Muscle of back (tissue), 11 donors: Measurements from ENCODE around the gene BTNL9. TPM values are rescaled to one million over a fixed set of nuclear protein-coding genes. Genes with fewer than 3 reads are reported as not detected.
"Not testable (repeated sequence)": the region's sequence is repeated elsewhere in the genome, so short reads cannot be mapped to it uniquely, and the experiment has no call there.

Source experiments
- DNase-seq, 3 donors: peaks; one replicate each; pipeline versions ENCODE4 v3.0.0 to v3.0.0-alpha.2; 2013
- polyA plus RNA-seq, 10 donors: library from polyadenylated mRNA; unstranded; fragments of 120-200 nt; gene quantifications; one replicate each; pipeline ENCODE4 v1.2.1, GENCODE V29; 2013; ENCODE audit not compliant: insufficient read length in 10 of 10

Gene BTNL9
- polyA plus RNA-seq, 10 donors: 6.6 to 34.0 (median 10.9) TPM

GRCh38 chr5:181042722-181043121, 2.7 kb downstream of the BTNL9 start:
- no peak for DNase-seq

DNA sequence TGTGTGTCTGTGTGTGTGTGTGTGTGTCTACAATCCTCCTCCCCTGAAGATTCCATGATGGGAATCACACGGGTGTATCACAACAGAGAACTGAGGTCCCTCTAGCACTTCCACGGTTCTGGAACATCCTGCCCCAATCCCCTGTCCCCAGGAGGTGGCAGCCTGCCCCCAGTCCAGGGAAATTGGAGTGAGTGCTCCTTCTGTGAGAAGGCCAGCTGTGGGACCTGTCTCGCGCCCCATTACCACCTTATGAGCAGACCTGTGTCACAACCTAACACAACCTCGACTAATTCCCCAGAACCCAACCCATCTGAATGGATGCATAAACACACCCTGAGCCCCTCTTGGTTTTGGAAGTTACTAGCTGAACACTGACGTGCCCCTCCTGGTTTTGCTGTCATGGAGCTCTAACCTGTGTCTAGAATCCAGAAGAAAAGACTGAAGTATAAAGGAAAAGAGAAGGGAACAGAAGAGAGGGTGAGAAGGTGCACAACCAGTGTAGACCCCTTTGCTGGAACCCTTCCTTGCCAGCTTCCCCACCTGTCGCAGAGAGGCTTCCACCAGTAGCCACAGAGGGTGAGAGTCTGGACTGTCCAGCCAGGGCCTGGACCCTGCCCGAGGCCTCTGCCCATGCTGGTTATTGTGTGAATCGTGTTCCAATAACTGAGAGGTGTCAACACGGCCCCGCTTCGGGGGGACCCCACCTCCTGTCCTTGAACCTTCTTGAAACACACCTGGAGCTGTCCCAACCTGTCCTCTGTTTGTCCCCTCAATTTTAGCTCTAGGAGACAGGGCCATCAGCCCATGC, 3.4 kb downstream of the BTNL9 start:
- DNase-seq: no peak

DNA sequence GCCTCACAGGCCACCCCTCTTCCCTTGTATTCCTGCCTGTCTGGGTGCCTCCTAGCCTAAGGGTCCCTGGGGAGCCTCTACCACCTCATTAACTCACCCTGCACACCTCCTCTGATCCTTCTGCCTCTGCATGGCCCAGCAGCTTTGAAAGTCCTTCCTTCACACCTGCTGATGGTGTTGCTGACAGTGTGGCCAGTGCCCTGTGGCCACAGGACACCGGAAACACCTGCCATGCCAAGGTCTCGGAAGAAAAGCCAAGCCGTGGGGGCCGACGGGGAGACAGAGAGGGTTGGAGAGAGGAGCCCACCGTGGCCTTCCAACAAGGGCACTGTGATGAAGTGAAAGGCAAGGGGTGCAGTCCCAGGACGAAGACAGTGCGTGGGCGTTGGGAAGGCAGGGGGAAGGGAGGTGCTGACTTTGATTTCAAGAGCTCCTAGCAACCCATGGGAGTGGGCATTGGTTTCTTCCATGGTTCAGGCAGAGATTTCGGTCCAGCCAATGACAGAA, 4.1 kb downstream of the BTNL9 start:
- DNase-seq: no peak

- DNase-seq: no peak
These were observed 4.7 kb downstream of the BTNL9 start for GRCh38 chr5:181044662-181045305.

DNA sequence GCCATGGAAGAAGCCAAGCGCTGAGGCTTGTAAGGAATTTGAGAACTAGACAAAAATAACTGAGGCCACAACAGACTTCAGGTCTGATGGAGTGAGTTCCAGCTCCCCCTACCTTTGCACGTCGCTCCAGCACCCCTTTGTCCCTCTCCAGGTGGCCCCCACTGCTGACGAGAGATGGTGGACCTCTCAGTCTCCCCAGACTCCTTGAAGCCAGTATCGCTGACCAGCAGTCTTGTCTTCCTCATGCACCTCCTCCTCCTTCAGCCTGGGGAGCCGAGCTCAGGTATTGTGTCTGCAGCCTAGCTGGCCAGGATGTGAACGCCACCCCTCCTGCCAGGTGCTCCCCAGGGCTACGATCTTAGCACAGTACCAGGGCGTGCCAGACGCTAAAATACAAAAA, 5.2 kb downstream of the BTNL9 start:
- no peak for DNase-seq

- not testable (repeated sequence) for DNase-seq
These were observed 5.8 kb downstream of the BTNL9 start for GRCh38 chr5:181045857-181046256.

DNA sequence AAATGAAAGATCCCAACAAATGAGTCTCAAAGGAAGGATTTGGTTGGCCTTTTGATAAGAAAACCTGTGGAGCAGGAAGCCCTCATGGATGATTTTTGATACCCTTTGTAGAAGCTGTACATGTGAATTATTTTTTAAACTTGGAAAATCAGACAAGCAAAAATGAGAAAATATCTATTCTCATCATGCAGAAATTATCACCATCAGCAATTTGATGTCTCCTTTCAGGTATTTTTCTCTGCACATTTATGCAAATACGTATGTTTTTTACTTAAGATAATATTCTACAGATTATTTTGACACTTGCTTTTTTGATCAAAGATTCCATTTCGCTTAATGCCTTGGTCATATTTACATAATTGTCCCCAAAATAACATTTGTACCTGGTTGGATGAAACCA, 7.2 kb downstream of the BTNL9 start:
- DNase-seq: no peak

- DNase-seq: no peak
These were observed 7.9 kb downstream of the BTNL9 start for GRCh38 chr5:181047921-181048320.

- DNase-seq: no peak
These were observed 9.9 kb downstream of the BTNL9 start for GRCh38 chr5:181050016-181050415.

DNA sequence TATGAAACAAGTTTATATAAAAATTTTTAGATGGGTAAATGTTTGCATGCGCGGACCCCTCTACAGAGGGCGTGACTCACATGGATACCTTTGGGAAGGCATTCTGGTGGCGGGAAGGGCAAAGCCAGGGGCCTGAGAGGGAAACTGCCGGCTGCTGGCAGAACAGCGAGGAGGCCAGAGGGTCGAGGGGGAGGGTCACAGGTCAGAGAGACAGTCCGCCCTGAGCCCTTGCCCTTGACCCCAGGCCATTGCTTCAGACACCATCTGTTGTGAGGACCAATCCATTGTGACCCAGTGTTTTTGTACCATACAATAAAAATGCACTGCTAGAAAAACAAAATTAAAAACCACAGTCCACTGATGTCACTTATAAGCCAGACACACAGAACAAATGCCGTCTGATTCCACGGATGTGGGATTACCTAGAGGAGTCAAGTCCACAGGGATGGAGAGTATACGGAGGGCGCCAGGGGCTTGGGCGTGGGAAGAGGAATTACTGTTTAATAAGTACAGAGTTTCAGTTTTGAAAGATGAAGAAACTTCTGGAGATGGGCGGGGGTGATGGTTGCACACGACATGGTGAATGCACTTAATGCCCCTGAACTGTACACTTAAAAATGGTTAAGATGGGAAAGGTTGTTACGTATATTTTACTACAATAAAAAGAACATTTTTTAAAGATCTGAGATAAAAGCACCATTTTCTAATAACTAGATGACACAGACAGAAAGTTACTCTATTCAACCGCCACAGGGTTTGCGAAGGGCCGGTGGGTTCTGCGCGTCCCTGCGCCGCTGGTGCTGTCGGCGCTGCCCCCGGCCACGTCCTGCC, 12.0 kb downstream of the BTNL9 start:
- DNase-seq: no peak

DNA sequence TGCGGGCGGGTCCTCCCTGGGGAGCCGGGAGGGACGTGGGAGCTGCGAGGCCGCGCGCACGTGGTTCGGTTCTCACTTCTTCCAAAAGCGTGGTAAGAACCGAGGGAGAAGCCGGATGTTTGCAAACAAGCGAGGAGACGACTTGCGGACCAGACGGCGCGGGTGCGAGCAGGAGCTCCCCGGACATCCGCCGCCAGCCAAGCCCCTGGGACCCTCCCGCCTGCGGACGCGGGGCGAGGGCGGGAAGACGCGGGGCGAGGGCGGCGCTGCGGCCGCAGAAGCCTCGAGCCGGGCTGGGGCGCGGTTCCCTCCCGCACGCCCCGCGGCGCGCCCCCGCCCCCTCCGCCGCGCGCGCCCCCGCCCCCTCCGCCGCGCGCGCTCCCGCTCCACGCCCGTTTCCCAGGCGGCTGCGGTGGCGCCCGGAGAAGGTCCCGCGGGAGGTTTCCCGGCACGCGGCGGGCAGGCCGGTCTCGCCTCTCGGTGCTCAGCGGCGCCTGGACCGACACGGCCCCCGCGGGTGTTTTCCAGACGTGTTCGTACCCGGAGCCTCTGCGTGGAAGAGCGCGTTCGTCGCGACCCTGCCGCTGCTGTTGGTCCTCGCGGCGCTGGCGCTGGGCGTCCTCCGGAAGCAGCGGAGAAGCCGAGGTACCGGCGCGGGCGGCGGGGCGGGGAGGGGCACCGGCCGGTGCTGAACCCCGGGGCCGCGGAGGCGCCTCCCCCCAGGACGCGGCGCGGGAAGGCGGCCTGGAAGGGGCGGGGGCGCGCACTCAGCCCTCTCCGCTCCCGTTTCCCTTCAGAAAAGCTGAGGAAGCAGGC, 12.8 kb downstream of the BTNL9 start:
- DNase-seq: peak in 1 of 3 donors; percentile 44

- DNase-seq: peak in 1 of 3 donors; percentile 39
These were observed 13.5 kb downstream of the BTNL9 start for GRCh38 chr5:181053488-181054121.

- DNase-seq: no peak
These were observed 14.1 kb downstream of the BTNL9 start for GRCh38 chr5:181054138-181054537.

GRCh38 chr5:181054871-181055459, 14.9 kb downstream of the BTNL9 start:
- DNase-seq: no peak

GRCh38 chr5:181056431-181056830, 16.4 kb downstream of the BTNL9 start:
- no peak for DNase-seq

- DNase-seq: no peak
These were observed 18.3 kb downstream of the BTNL9 start for GRCh38 chr5:181058321-181058720.

- no peak for DNase-seq
These were observed 18.8 kb downstream of the BTNL9 start for GRCh38 chr5:181058786-181059296.

GRCh38 chr5:181059297-181060230, 19.5 kb downstream of the BTNL9 start:
- no peak for DNase-seq

GRCh38 chr5:181060231-181060590, 20.1 kb downstream of the BTNL9 start:
- no peak for DNase-seq
